ENCODE measurements around the gene NCR1.
"Not testable (repeated sequence)": the region's sequence is repeated elsewhere in the genome, so short reads cannot be mapped to it uniquely, and the experiment has no call there.

Gene NCR1, protein sequence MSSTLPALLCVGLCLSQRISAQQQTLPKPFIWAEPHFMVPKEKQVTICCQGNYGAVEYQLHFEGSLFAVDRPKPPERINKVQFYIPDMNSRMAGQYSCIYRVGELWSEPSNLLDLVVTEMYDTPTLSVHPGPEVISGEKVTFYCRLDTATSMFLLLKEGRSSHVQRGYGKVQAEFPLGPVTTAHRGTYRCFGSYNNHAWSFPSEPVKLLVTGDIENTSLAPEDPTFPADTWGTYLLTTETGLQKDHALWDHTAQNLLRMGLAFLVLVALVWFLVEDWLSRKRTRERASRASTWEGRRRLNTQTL

DNA sequence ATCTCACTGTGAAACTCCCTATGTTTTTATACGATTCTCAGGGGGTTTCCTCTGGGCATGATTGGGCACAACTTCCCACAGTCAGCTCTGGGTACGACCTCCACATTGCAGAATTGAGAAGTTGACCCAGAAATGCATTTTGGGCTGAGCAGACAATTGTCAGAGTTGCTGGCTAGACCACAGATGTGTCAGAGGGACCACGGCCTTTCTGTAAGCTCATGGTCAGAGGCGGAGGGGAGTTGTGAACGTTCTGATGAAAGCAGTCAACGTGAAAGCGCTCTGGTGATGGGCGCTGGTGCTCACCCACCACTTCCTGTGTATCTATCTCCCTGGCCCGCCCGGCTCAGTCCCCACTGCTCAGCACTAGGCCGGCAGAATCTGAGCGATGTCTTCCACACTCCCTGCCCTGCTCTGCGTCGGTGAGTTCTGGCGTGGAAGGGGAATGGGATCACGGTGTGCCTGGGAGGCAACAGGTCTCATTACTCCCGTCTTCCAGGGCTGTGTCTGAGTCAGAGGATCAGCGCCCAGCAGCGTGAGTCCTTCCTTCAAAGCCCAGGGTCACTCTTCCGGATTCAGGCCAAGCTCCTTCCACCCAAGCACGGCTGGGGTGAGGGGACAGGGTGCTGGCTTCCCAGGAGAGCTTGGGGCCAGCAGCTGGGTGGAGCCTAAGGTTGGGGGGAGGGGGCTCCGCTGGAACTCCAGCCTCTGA, at the start of gene NCR1:
NCR1 (plus strand) TSS at position 346 of the 709 bp plus-strand sequence; CDS start at position 386, 40 bp downstream.
- DNase-seq, result no peak

DNA sequence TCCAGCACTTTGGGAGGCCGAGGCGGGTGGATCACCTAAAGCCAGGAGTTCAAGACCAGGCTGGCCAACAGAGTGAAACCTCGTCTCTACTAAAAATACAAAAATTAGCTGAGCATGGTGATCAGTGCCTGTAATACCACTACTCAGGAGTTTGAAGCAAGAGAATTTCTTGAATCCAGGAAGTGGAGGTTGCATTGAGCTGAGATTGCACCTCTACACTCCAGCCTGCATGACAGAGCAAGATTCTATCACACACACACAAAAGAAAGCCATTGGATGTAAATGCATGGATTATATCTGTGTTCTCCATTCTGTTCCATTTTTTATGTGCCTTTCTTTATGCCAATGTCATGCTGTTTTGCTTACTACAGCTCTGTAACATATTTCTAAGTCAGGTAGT, 47.5 kb upstream of the NCR1 start:
- not testable (repeated sequence) for DNase-seq

DNA sequence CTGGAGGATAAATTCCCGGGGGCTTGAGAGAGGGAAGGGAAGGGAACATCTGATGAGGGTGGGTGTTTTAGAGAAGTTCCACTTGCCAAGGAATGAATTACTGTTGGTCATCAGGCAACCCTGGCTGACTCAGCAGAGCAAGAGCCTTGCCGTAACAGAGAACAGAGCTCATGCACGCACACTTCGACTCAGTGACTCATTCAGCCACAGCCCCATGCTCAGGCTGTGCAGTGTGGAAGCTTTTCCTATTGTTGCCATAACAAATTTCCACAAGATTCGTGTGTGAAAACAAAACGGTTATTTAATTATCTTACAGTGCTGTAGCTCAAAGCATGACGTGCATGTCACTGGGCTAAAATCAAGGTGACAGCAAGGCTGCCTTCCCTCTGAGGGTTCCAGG, 46.5 kb upstream of the NCR1 start:
- not testable (repeated sequence) for DNase-seq

DNA sequence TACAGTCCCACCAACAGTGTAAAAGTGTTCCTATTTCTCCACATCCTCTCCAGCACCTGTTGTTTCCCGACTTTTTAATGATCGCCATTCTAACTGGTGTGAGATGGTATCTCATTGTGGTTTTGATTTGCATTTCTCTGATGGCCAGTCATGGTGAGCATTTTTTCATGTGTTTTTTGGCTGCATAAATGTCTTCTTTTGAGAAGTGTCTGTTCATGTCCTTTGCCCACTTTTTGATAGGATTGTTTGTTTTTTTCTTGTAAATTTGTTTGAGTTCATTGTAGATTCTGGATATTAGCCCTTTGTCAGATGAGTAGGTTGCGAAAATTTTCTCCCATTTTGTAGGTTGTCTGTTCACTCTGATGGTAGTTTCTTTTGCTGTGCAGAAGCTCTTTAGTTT, 42.5 kb upstream of the NCR1 start:
- not testable (repeated sequence) for DNase-seq

DNA sequence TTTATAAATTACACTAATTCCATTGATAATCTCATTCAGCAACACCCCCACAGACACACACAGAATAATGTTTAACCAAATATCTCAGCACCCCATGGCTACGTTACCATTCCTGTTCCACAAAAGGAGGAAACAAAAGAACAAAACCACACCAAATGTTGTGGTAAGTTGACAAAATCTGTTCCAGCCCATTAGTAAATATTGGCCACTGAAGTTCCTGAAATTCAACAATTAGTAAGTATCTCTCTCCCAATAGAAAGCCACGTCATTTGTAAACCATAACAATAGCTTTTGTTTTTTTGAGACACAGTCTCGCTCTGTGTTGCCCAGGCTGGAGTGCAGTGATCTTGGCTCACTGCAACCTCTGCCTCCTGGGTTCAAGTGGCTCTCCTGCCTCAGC, 34.3 kb upstream of the NCR1 start:
- DNase-seq, result no peak

DNA sequence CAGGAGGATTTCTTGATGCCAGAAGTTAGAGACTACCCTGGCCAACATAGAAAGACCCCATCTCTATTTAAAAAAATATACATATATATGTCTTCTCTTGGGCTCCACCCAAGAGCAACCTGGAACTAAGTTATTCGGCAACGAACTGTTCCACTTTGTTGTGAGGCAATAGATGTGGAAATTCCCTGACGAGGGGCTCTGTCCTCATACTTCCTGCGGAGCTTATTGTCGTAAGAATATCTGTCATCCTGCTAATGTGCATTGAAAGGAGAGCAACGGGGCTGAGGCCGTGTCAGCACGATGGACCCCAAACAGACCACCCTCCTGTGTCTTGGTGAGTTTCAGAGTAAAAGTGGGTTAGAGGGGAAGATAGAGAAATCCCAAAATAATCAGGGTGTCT, 32.0 kb upstream of the NCR1 start, which contains the start of gene FCAR:
FCAR (plus strand) TSS at position 246 of the 400 bp plus-strand sequence; CDS start at position 301, 55 bp downstream.
- no peak for DNase-seq

DNA sequence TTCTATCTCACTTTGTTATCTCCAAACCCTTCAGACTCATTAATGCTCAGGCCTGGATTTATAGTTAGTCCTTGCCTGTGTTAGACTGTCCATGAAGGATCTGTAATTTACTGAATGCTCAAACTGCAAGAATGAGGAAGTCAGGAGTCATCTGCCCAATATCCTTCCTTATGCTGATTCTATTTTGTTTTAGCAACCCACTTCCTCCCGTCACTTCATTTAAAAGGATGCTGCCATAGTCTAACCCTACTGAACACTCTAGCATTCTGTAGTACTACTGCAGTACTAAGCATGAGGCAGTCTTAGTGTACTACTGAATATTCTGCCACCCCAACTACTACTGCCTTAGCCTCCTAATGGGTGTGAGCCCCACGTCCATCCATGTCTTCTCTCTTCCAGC, 30.4 kb upstream of the NCR1 start:
- no peak for DNase-seq

DNA sequence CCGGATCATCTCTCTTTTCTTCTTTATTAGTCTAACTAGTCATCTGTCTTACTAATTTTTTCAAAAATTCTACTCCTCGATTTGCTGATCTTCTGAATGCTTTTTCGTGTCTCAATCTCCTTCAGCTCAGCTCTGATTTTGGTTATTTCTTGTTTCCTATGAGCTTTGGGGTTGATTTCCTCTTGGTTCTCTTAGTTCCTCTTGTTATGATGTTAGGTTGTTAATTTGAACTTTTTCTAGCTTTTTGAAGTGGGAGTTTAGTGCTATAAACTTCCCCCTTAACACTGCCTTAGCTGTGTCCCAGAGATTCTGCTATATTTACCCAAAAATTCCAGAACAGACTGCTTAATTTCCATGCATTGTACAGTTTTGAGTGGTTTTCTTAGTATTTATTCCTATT, 28.5 kb upstream of the NCR1 start:
- no peak for DNase-seq

DNA sequence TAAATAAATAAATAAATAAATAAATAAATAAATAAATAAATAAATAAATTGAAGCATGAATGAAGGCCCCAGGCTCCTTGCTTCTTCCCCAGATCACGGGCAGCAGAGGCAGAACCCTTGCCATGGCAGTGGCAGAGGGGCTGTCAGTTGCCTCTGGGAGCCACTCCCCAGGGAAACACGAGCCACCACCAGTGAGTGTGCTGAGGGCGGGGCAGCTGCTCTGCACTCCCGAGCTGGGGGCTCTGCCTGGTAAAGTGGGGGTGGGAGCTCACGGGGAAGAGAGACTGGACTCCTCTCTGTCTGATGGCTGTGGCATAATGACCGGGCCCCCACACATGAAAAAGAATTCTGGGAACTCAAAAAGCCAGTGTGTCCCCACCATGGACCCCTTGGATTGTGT, 24.1 kb upstream of the NCR1 start:
- no peak for DNase-seq

DNA sequence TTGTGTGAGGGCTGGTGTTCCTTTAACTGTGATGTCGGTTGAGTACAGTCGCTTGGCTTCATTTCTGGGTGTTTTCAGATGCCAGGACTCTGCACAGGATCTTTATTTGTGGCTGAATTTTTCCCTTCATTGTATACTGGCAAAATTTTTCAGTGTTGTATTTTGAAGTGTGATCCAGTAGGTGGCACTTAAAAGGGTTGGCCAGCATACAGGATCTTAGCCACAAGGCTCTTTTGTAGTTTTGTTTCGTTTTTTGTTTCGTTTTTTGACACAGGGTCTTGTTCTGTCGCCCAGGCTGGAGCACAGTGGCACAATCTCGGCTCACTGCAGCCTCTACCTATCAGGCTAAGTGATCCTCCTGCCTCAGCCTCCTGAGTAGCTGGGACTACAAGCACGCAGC, 23.2 kb upstream of the NCR1 start:
- DNase-seq, result no peak

DNA sequence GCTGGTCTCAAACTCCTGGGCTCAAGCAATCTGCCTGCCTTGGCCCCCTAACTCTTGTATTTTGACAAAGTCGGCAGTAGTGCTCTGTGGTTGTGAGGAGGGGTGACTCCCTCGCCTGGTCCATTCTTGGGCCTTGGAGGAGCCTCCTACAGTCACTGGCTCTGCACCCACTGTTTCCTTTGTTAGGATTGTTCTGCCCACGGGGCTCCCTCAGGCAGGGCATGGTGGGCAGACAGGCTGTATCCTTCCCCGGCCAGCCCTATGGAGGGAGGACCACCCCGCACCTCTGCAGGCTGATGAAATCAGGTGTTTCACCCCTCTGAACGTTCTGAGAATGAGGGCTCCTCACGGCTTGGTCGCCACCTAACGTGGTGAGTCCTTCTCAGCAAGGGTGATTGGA, 22.7 kb upstream of the NCR1 start:
- DNase-seq, result no peak

DNA sequence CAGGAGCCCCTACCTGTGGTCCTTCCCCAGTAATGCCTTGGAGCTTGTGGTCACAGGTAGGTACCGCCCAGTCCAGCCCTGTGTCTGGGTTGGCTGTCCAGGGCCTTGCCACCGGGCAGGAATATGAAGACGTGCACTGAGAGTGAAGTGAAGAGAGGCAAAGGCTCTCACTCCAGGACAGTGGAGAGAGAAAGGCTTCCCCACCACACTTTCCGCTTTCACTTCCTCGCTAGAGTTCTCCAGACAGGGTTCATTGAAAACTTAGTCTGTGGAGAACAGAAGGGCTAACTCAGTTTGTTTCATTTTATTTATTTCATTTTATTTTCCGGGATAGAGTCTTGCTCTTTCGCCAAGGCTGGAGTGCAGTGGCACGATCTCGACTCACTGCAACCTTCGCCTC, 17.7 kb upstream of the NCR1 start:
- no peak for DNase-seq

DNA sequence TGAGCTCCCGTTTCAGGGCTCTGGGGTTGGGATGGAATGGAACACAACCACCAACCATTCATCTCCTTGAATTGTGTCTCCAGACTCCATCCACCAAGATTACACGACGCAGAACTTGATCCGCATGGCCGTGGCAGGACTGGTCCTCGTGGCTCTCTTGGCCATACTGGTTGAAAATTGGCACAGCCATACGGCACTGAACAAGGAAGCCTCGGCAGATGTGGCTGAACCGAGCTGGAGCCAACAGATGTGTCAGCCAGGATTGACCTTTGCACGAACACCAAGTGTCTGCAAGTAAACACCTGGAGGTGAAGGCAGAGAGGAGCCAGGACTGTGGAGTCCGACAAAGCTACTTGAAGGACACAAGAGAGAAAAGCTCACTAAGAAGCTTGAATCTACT, 16.4 kb upstream of the NCR1 start:
- no peak for DNase-seq

DNA sequence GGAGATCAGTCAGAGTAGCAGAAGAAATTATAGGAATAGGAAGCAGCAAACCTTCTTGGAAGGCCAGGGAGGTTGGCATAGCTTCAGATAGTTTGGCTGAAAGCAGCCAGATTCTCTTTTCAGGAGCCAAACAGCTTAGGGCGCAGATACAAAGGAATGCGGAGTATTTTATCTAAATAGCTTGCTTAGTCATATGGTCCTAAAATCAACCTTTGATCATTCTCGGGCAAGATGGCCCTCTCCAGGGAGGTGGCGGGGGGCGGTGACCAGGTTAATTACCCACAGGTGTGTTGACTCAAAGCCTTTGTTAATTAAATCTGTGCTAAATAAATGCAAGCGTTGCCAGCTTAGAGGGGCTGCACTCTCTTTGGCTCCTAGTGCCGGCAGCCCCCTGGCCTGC, 12.5 kb upstream of the NCR1 start:
- DNase-seq, result no peak

DNA sequence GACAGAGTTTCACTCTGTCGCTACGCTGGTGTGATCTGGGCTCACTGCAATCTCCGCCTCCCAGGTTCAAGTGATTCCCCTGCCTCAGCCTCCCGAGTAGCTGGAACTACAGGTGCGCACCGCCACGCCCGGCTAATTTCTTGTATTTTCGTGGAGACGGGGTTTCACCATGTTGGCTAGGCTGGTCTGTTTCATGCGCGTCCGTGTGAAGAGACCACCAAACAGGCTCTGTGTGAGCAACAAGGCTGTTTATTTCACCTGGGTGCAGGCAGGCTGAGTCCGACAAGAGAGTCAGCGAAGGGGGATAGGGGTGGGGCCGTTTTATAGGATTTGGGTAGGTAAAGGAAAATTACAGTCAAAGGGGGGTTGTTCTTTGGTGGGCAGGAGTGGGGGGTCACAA, 11.8 kb upstream of the NCR1 start:
- DNase-seq, result not testable (repeated sequence)

DNA sequence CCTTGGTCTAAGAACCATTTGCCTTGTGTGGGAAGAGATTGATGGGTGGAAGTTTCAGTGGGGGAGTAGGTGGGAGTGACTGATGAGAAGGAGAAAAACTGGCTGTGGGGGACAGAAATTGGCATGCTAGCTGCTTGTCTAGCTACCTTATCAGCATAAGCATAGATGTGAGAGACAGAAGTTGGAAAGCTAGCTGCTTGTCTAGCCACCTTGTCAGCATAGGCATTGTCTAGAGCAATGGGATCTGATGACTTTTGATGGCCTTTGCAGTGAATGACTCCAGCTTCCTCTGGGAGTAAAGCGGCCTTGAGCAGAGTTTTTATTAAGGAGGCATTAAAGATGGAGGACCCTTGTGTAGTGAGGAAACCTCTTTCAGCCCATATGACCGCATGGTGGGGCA, 9.9 kb upstream of the NCR1 start:
- DNase-seq, result no peak

DNA sequence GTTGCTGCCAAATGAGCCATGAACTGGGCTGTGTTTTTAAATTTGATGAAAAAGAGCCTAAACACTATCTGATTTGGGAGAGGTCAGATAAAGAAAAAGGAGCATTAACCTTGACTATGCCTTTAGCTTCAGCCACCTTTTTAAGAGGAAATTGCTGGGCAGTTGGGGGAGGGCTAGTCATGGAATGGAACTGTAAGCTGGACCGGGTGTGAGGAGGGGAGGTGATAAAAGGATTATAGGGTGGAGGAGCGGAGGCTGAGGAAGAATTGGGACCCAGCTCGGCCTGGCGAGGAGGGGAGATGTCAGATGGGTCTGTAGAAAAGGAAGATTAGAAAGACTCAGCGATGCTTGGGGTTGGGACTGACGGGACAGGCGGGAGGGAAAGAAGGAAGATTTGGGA, 7.3 kb upstream of the NCR1 start:
- DNase-seq, result not testable (repeated sequence)

DNA sequence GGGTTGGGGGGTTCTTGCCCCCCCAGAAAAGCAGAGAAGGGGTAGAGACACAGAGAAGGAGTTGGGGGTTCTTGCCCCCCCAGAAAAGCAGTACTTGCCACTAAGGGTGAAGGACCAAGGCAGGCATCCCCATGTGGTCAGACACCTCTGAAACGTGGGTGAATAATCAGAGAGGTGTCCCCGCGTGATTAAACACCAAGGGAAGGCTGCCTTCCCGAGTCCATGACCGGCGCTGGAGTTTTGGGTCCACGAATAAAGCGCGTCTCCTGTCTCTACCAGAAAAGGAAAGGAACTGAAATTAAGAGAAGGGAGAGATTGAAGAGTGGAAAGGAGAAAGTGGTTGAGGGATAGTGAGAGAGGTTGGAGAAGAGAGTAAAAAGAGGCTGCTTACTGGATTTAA, 6.3 kb upstream of the NCR1 start:
- DNase-seq, result not testable (repeated sequence)

DNA sequence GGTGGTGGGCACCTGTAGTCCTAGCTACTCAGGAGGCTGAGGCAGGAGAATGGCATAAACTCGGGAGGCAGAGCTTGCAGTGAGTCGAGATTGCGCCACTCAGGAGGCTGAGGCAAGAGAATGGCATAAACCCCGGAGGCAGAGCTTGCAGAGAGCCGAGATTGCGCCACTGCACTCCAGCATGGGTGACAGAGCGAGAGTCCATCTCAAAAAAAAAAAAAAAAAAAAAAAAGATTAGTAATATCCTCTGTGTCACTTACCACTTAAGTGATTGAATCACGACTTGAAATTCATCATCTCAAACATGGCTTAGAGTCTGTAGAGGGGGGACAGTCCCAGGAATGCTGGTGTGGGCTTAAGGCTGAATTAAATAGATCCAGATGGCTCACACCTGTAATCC, 4.8 kb upstream of the NCR1 start:
- DNase-seq, result not testable (repeated sequence)

DNA sequence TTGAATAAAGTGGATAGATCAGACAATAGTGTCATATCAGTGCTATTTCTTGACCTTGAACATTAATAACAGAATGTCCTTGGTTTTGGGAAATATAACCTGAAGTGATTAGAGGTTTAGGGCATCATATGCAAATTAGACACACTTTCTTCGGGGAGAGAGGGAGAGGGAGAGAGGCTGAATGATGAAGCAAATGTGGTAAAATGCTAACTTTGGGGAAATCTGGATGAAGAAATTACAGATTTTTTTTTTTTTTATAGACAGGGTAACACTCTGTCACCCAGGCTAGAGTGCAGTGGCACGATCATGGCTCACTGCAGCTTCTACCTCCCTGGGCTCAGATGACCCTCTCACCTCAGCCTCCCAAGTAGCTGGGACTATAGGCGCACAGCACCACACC, 3.9 kb upstream of the NCR1 start:
- no peak for DNase-seq

DNA sequence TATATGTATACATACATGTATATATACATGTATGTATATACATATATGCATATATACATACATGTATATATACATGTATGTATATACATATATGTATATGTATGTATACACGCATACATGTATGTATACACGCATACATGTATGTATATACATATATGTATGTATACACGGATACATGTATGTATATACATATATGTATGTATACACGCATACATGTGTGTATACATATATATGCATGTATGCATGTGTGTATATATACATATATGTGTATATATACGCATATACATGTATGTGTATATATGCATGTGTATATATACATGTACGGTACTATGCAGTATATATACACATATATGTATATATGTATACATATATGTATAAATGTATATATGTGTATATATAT, 2.6 kb upstream of the NCR1 start:
- DNase-seq, result no peak

DNA sequence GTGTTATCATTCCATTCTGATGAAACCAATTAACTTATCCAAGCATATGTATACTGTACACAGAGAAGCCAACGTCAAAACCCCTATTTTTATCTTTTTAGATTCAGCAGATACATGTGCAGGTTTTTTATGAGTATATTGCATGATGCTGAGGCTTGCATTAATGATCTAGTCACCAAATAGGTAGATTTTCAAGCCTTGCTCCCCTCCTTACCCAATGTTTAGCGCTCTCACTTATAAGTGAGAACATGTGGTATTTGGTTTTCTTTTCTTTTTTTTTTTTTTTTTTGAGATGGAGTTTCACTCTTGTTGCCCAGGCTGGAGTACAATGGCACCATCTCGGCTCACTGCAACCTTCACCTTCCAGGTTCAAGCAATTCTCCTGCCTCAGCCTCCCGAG, 1.7 kb upstream of the NCR1 start:
- not testable (repeated sequence) for DNase-seq

DNA sequence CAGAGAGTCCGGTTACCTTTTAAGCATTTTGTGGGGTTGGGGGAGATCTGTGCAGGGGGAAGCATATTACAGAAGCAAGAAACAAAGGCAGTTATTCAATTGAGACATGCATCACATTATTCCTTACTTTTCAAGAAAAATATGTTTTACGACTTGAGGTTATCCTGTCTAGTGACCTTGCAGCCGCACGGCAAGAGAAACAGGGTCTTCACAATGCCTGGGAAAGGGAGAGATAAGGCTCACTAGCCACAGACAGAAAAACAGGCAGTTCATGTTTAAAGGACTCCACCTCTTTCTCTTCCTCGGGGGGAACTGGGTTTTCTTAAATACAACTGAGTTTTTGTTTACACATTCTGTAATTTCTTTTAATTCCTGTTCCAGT, 536 bp upstream of the NCR1 start:
- no peak for DNase-seq

DNA sequence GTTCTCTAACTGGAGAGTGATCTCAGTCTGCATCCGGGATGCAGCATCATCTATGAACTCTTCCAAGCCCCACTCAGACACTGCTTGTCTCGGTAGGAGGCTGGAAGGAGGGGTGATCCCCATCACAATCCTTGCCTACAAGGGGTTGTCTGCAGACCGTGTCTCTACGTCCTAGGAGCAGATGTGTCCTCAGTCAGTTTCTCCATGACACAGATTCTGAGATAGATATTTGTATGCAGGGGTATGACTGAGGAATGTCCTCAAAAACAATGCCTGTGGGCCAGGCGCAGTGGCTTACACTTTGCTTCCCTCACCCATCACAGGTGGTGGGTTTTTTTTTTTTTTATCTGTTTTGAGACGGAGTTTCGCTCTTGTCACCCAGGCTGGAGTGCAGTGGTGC, 871 bp downstream of the NCR1 start:
- no peak for DNase-seq

DNA sequence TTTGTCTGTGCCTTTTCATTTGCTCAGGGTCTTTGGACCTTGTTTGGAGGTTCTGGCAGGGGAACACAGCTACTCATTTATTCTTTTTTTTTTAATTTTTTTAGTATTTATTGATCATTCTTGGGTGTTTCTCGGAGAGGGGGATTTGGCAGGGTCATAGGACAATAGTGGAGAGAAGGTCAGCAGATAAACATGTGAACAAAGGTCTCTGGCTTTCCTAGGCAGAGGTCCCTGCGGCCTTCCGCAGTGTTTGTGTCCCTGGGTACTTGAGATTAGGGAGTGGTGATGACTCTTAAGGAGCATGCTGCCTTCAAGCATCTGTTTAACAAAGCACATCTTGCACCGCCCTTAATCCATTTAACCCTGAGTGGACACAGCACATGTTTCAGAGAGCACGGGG, 2.0 kb downstream of the NCR1 start:
- not testable (repeated sequence) for DNase-seq

Data from NCI-H2227 treated with DMSO at 0.1 percent for 48 hours (cell line).